PFSK-1 (cell line): Measurements from ENCODE around the gene CUBN.

Experiments
- POLR2AphosphoS5 ChIP-seq: IDR thresholded peaks from 2 replicates; pipeline ENCODE4 v1.6.1; 2012; ENCODE audit warnings: low read depth, mild to moderate bottlenecking, control low read depth, low read length, moderate library complexity
- SIN3A ChIP-seq: IDR thresholded peaks from 2 replicates; pipeline ENCODE4 v1.6.1; 2012; ENCODE audit warnings: mild to moderate bottlenecking, low read length, moderate library complexity, borderline replicate concordance; ENCODE audit not compliant: insufficient read depth
- TAF1 ChIP-seq: IDR thresholded peaks from 2 replicates; pipeline ENCODE4 v1.6.1; 2012; ENCODE audit warnings: low read length, control low read depth, borderline replicate concordance; ENCODE audit not compliant: insufficient read depth
- TF ChIP-seq, protein P1 (sequence below), 2 experiments: IDR thresholded peaks; 2 replicates each; pipeline versions ENCODE4 v1.6.1 to v1.8.0; 2011 to 2012; ENCODE audit warnings: low read depth in 2 of 2, low read length in 2 of 2, control low read depth in 1 of 2, inconsistent platforms in 1 of 2, mild to moderate bottlenecking in 1 of 2, moderate library complexity in 1 of 2; ENCODE audit not compliant: insufficient read depth in 1 of 2

DNA sequence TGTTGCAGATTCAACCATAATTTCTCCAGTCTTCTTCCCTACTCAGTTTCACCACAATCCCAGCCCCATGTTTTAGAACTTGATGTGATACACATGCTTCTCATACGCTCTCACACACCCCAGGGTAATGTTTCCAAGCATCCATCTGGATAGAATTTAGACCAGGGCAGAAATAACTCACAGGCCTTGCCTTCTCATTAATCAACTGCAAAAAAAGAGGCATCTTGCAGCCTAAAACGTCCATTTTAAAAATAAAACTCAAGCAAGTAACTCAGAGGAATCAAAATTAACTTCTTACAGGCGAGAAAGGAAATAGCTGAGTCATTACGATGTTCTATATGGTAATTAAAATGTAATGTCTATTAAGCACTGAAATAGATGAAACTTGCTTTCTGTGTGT, 185.2 kb downstream of the CUBN start:
- TF ChIP-seq SIN3A (no peak), TAF1 (no peak), POLR2AphosphoS5 (no peak)
- TF ChIP-seq, protein P1, sequence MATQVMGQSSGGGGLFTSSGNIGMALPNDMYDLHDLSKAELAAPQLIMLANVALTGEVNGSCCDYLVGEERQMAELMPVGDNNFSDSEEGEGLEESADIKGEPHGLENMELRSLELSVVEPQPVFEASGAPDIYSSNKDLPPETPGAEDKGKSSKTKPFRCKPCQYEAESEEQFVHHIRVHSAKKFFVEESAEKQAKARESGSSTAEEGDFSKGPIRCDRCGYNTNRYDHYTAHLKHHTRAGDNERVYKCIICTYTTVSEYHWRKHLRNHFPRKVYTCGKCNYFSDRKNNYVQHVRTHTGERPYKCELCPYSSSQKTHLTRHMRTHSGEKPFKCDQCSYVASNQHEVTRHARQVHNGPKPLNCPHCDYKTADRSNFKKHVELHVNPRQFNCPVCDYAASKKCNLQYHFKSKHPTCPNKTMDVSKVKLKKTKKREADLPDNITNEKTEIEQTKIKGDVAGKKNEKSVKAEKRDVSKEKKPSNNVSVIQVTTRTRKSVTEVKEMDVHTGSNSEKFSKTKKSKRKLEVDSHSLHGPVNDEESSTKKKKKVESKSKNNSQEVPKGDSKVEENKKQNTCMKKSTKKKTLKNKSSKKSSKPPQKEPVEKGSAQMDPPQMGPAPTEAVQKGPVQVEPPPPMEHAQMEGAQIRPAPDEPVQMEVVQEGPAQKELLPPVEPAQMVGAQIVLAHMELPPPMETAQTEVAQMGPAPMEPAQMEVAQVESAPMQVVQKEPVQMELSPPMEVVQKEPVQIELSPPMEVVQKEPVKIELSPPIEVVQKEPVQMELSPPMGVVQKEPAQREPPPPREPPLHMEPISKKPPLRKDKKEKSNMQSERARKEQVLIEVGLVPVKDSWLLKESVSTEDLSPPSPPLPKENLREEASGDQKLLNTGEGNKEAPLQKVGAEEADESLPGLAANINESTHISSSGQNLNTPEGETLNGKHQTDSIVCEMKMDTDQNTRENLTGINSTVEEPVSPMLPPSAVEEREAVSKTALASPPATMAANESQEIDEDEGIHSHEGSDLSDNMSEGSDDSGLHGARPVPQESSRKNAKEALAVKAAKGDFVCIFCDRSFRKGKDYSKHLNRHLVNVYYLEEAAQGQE (IDR thresholded peaks at IDR 0.05; ENCODE audit: insufficient read depth in 1 of 2, low read depth in 2 of 2, low read length in 2 of 2) = no peak
